IMR-90 (cell line): Measurements from ENCODE around the gene CHN1. TPM values are rescaled to one million over a fixed set of nuclear protein-coding genes. Genes with fewer than 3 reads are reported as not detected.

Experiments used
- ATAC-seq: fragments of 200-7000 bp; cut with Tn5 transposase; 2 replicates; pipeline ENCODE4 v1.9.1; 2020; ENCODE audit warnings: low read depth, mild to moderate bottlenecking, moderate library complexity
- BruUV-seq: library from RNA; stranded (reverse); fragments of 400-500 nt; replicated peaks from 2 replicates; lab custom pipeline; 2021; lab: Mats Ljungman, UMichigan
- CTCF ChIA-PET: fragments of 300-600 bp; formaldehyde crosslinking; extraction: SDS; loops from one replicate; lab custom pipeline; 2021; ENCODE audit warnings: antibody characterized with exemption; lab: Yijun Ruan, JAX
- POLR2A ChIA-PET: fragments of 300-600 bp; sonication (Branson Sonifier 250); formaldehyde crosslinking; loops from one replicate; lab custom pipeline; 2022; ENCODE audit warnings: antibody characterized with exemption; ENCODE audit not compliant: unreplicated experiment; lab: Charles Lee
- DNase-seq: peaks from one replicate; pipeline ENCODE4 v3.0.0; 2013
- H2AFZ ChIP-seq: replicated peaks from 2 replicates; pipeline ENCODE3; 2013; ENCODE audit warnings: low read length, mild to moderate bottlenecking; ENCODE audit not compliant: poor library complexity
- H2AK5ac ChIP-seq: 2 replicates; pipeline ENCODE4 v1.6.1; 2013; ENCODE audit warnings: low read depth, low read length, inconsistent platforms
- H2AK9ac ChIP-seq: replicated peaks from 2 replicates; pipeline ENCODE3; 2013; ENCODE audit warnings: mild to moderate bottlenecking, low read depth, low read length, moderate library complexity; ENCODE audit not compliant: poor library complexity
- H2BK120ac ChIP-seq: 2 replicates; pipeline ENCODE4 v1.6.1; 2013; ENCODE audit warnings: low read depth, low read length, inconsistent platforms
- H2BK15ac ChIP-seq: 3 replicates; pipeline ENCODE4 v1.6.1; 2013; ENCODE audit warnings: low read depth, low read length, inconsistent platforms
- H2BK20ac ChIP-seq: 2 replicates; pipeline ENCODE4 v1.6.1; 2013; ENCODE audit warnings: low read depth, mild to moderate bottlenecking, inconsistent platforms, low read length, moderate library complexity
- H2BK5ac ChIP-seq: 2 replicates; pipeline ENCODE4 v1.6.1; 2013; ENCODE audit warnings: mild to moderate bottlenecking, low read depth, low read length, inconsistent platforms; ENCODE audit not compliant: poor library complexity, severe bottlenecking
- H3K14ac ChIP-seq: replicated peaks from 2 replicates; pipeline ENCODE4 v1.6.1; 2013; ENCODE audit warnings: low read depth, low read length, inconsistent platforms
- H3K18ac ChIP-seq: 2 replicates; pipeline ENCODE4 v1.6.1; 2013; ENCODE audit warnings: low read depth, low read length, control low read depth
- H3K23ac ChIP-seq: 2 replicates; pipeline ENCODE4 v1.6.1; 2013; ENCODE audit warnings: low read depth, low read length, inconsistent platforms
- H3K27ac ChIP-seq: 2 replicates; pipeline ENCODE4 v1.5.1; 2013; ENCODE audit warnings: mild to moderate bottlenecking, control low read depth, low read length; ENCODE audit not compliant: insufficient read depth
- H3K27me3 ChIP-seq: 2 replicates; pipeline ENCODE4 v1.6.1; 2013; ENCODE audit warnings: low read length; ENCODE audit not compliant: control insufficient read depth, insufficient read depth
- H3K36me3 ChIP-seq: 2 replicates; pipeline ENCODE4 v1.6.1; 2013; ENCODE audit warnings: low read length, mixed read lengths; ENCODE audit not compliant: control insufficient read depth, insufficient read depth
- H3K4ac ChIP-seq: 2 replicates; pipeline ENCODE4 v1.6.1; 2013; ENCODE audit warnings: low read depth, low read length, inconsistent platforms
- H3K4me1 ChIP-seq: 2 replicates; pipeline ENCODE4 v1.6.1; 2013; ENCODE audit warnings: low read length, mixed read lengths; ENCODE audit not compliant: control insufficient read depth, insufficient read depth
- H3K4me2 ChIP-seq: 2 replicates; pipeline ENCODE4 v1.6.1; 2013; ENCODE audit warnings: low read depth, mild to moderate bottlenecking, control low read depth, low read length, moderate library complexity
- H3K4me3 ChIP-seq: 2 replicates; pipeline ENCODE4 v1.5.1; 2013; ENCODE audit warnings: low read depth, mild to moderate bottlenecking, control low read depth, low read length, moderate library complexity; ENCODE audit not compliant: insufficient read depth
- H3K56ac ChIP-seq: 2 replicates; pipeline ENCODE4 v1.6.1; 2013; ENCODE audit warnings: low read length, inconsistent platforms; ENCODE audit not compliant: insufficient read depth; ENCODE audit errors: extremely low read depth
- H3K79me1 ChIP-seq, 2 experiments: 2 replicates each; pipeline ENCODE4 v1.6.1; 2013; ENCODE audit warnings: low read length in 2 of 2, inconsistent platforms in 1 of 2, low read depth in 1 of 2
- H3K9ac ChIP-seq: 2 replicates; pipeline ENCODE4 v1.6.1; 2013; ENCODE audit warnings: low read depth, low read length, control low read depth
- H3K9me1 ChIP-seq: 2 replicates; pipeline ENCODE4 v1.6.1; 2013; ENCODE audit warnings: low read length, inconsistent platforms; ENCODE audit not compliant: insufficient read depth
- H3K9me3 ChIP-seq: 2 replicates; pipeline ENCODE4 v1.6.1; 2013; ENCODE audit warnings: low read length; ENCODE audit not compliant: control insufficient read depth, insufficient read depth
- H4K20me1 ChIP-seq: 2 replicates; pipeline ENCODE4 v1.6.1; 2013; ENCODE audit warnings: low read length, inconsistent platforms; ENCODE audit not compliant: insufficient read depth
- H4K5ac ChIP-seq: 2 replicates; pipeline ENCODE4 v1.6.1; 2013; ENCODE audit warnings: mild to moderate bottlenecking, low read depth, low read length, control low read depth
- H4K8ac ChIP-seq, 2 experiments: 2 replicates each; pipeline ENCODE4 v1.6.1; 2013; ENCODE audit warnings: low read depth in 2 of 2, low read length in 2 of 2, control low read depth in 1 of 2, inconsistent platforms in 1 of 2
- H4K91ac ChIP-seq: 2 replicates; pipeline ENCODE4 v1.6.1; 2013; ENCODE audit warnings: low read depth, low read length, inconsistent platforms; ENCODE audit not compliant: insufficient read depth
- CTCF ChIP-seq: conservative IDR thresholded peaks from 2 replicates; pipeline ENCODE4 v1.5.1; 2012; ENCODE audit warnings: mild to moderate bottlenecking, low read depth, low read length, improper control_type of control experiment
- RAD21 ChIP-seq: IDR thresholded peaks from 2 replicates; pipeline ENCODE4 v1.6.1; 2012; ENCODE audit warnings: low read length, improper control_type of control experiment
- WGBS, 2 experiments: methylation state at CpG; one replicate each; pipeline versions ENCODE4 v1.1.5 to v1.1.7; 2013; ENCODE audit warnings: missing lambda C conversion rate in 2 of 2; ENCODE audit not compliant: insufficient read length in 1 of 2; ENCODE audit errors: extremely low coverage in 2 of 2; 5-methylcytosine and 5-hydroxymethylcytosine counted together
- dilution Hi-C: fragments of 300-500 bp; cut with HindIII; formaldehyde crosslinking; loops from one replicate; pipeline ENCODE4 v1.14.3; 2018; ENCODE audit warnings: low sequenced_read_pairs; ENCODE audit not compliant: unreplicated experiment
- in situ Hi-C: fragments of 300-500 bp; cut with MboI; formaldehyde crosslinking; loops from 3 replicates; pipeline ENCODE4 v1.14.3; 2019; ENCODE audit warnings: low sequenced_read_pairs, inconsistent platforms, mixed read lengths
- intact Hi-C: fragments of 100-400 bp; cut with micrococcal nuclease; formaldehyde crosslinking; loops from 2 replicates; pipeline ENCODE4 v1.10.0; 2022
- polyA plus RNA-seq, 3 experiments: library from polyadenylated mRNA; depleted of rRNA; stranded (reverse); fragments of >200 nt; gene quantifications; 2 replicates each; pipeline ENCODE4 v1.2.3, GENCODE V29; 2012; ENCODE audit warnings: low replicate concordance in 1 of 3
- total RNA-seq: library from RNA; depleted of rRNA; stranded (reverse); fragments of >200 nt; gene quantifications from 2 replicates; pipeline ENCODE4 v1.2.3, GENCODE V29; 2012

Gene CHN1
- total and polyA plus RNA-seq, 2 of the 4 experiments (the other 2 are of a cell fraction), result 58.4 to 66.9 TPM

DNA sequence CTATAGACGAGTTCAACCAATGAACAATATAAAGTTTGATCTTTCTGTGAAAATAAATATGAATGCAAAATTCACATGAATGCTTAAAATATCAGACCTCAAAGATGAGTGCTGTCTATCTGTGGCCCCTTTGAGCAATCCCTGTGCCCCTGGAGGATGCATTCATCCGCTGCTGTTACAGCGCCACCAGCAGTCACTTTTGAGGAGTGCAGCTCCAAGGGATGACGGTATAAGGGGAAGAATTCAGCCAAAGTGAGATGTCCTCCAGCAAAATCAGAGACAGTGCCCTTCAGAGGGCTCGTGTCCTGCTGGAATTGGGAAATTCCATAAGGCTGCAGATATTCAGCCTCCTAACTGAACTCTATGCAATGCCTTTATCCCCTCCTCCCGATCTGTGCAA lies 229.0 kb downstream of the CHN1 start:
- intact Hi-C loops (no loop called here), dilution Hi-C loops (no loop called here), in situ Hi-C loops (loop anchor here (5.0 kb wide), 1 partner anchor 66 kb away; no protein-coding TSS in a partner anchor)
- Histone ChIP-seq H3K18ac (peak overlapping the region; percentile 87), H2BK5ac (peak overlapping the region; percentile 48), H4K8ac (peak overlapping the region; percentile 12 to 72; a peak in 1 of 4 replicates), H2BK20ac (peak overlapping the region; percentile 94), H4K91ac (peak overlapping the region; percentile 81), H3K36me3 (no peaks in the 10 kb centered on the region), H2AK5ac (peak overlapping the region; percentile 87; the same call in 1 of the 2 replicates), H2BK120ac (peak overlapping the region; percentile 97), H3K9ac (no peak overlapping the region), H3K23ac (0 out of 2 replicates have a peak overlapping the region, but pooled peaks have one; percentile 13), H4K5ac (peak overlapping the region; percentile 5; the same call in 1 of the 2 replicates), H3K4me2 (no peak overlapping the region), H3K9me3 (no peaks in the 10 kb centered on the region), H4K20me1 (no peaks in the 10 kb centered on the region), H2AK9ac (no peak overlapping the region), H2AFZ (no peak overlapping the region), H3K56ac (no peak overlapping the region), H3K27me3 (no peaks in the 10 kb centered on the region), H2BK15ac (peak overlapping the region; percentile 49; the same call in 2 of the 3 replicates), H3K4me1 (peaks cover 47% of the 10 kb centered on the region), H3K9me1 (peaks cover 43% of the 10 kb centered on the region), H3K4ac (peak overlapping the region; percentile 98), H3K14ac (peak overlapping the region; percentile 83), H3K27ac (no peak overlapping the region; the same call in 1 of the 2 replicates), H3K79me1 (peaks cover 0 to 14% of the 10 kb centered on the region in 2 experiments; a peak in 2 of 4 replicates), H3K4me3 (no peak overlapping the region)
- DNase-seq (no peak), ATAC-seq (no peak)
- BruUV-seq, result no TSS peak
- ChIA-PET POLR2A (no interaction called here), CTCF (no interaction called here)
- WGBS, 2 experiments, result 95% methylated on average over 4 of the region's 6 CpGs; no CpG with 5 or more reads in 1 of the 2 experiments
- no peak for TF ChIP-seq RAD21
- 0 out of 2 replicates have a peak, but pooled peaks have one; percentile 24 for TF ChIP-seq CTCF
